ENCODE results near the gene LCP1.

DNA sequence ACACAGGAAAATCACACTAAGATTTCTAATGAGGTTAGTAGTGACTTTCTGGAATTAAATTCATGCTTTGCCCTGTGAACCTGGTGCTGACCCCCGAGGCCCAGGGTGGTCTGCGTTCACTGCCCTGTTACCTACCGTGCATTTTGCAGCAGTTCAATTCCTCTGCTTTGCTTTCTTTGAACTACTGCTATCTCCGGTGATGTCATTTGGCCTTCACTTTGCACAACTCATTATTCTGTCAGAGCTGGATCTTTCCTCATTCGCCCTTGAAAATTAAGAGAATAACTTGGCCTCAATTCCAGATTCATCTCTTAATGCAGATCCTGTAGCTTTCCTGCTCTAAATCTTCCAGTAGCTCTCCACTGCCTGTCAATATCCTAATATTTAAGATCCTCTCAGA, 21.0 kb upstream of the LCP1 start:
- TF ChIP-seq ZNF668 (CRISPR knock-in tag; IDR thresholded peaks at IDR 0.05) (no peak), POLR2AphosphoS5 (IDR thresholded peaks at IDR 0.05; ENCODE audit: control insufficient read depth, insufficient read depth, low read depth, low read length) (no peak), SRSF1 (IDR thresholded peaks at IDR 0.05; ENCODE audit: low read depth, low read length) (no peak), TSC22D4 (tag; IDR thresholded peaks at IDR 0.05) (no peak), ZNF143 (CRISPR knock-in tag; IDR thresholded peaks at IDR 0.05) (no peak), CREB1 (IDR thresholded peaks at IDR 0.05) (no peak), CREB1 (CRISPR knock-in tag; IDR thresholded peaks at IDR 0.05) (no peak), YY1 (IDR thresholded peaks at IDR 0.05; ENCODE audit: borderline replicate concordance in 1 of 3, control insufficient read depth in 1 of 3, extremely low read depth in 1 of 3, insufficient read depth in 3 of 3, insufficient read length in 1 of 3, insufficient replicate concordance in 2 of 3, low read depth in 1 of 3, low read length in 2 of 3) (no peak), NR2C1 (IDR thresholded peaks at IDR 0.05) (no peak), NR2C1 (tag; IDR thresholded peaks at IDR 0.05) (no peak)
- TF ChIP-seq, protein P1, sequence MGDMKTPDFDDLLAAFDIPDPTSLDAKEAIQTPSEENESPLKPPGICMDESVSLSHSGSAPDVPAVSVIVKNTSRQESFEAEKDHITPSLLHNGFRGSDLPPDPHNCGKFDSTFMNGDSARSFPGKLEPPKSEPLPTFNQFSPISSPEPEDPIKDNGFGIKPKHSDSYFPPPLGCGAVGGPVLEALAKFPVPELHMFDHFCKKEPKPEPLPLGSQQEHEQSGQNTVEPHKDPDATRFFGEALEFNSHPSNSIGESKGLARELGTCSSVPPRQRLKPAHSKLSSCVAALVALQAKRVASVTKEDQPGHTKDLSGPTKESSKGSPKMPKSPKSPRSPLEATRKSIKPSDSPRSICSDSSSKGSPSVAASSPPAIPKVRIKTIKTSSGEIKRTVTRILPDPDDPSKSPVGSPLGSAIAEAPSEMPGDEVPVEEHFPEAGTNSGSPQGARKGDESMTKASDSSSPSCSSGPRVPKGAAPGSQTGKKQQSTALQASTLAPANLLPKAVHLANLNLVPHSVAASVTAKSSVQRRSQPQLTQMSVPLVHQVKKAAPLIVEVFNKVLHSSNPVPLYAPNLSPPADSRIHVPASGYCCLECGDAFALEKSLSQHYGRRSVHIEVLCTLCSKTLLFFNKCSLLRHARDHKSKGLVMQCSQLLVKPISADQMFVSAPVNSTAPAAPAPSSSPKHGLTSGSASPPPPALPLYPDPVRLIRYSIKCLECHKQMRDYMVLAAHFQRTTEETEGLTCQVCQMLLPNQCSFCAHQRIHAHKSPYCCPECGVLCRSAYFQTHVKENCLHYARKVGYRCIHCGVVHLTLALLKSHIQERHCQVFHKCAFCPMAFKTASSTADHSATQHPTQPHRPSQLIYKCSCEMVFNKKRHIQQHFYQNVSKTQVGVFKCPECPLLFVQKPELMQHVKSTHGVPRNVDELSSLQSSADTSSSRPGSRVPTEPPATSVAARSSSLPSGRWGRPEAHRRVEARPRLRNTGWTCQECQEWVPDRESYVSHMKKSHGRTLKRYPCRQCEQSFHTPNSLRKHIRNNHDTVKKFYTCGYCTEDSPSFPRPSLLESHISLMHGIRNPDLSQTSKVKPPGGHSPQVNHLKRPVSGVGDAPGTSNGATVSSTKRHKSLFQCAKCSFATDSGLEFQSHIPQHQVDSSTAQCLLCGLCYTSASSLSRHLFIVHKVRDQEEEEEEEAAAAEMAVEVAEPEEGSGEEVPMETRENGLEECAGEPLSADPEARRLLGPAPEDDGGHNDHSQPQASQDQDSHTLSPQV (IDR thresholded peaks at IDR 0.05): no peak
- TF ChIP-seq, protein P2, sequence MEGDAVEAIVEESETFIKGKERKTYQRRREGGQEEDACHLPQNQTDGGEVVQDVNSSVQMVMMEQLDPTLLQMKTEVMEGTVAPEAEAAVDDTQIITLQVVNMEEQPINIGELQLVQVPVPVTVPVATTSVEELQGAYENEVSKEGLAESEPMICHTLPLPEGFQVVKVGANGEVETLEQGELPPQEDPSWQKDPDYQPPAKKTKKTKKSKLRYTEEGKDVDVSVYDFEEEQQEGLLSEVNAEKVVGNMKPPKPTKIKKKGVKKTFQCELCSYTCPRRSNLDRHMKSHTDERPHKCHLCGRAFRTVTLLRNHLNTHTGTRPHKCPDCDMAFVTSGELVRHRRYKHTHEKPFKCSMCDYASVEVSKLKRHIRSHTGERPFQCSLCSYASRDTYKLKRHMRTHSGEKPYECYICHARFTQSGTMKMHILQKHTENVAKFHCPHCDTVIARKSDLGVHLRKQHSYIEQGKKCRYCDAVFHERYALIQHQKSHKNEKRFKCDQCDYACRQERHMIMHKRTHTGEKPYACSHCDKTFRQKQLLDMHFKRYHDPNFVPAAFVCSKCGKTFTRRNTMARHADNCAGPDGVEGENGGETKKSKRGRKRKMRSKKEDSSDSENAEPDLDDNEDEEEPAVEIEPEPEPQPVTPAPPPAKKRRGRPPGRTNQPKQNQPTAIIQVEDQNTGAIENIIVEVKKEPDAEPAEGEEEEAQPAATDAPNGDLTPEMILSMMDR (IDR thresholded peaks at IDR 0.05 in 2 of 3, conservative IDR thresholded peaks at IDR 0.05 in 1 of 3; ENCODE audit: insufficient read depth in 2 of 3, low read depth in 1 of 3, low read length in 3 of 3): no peak

Measured in K562 (cell line).